Muscle layer of colon (tissue), 2 donors: ENCODE data around the gene PUM1.
"Not testable (repeated sequence)": the region's sequence is repeated elsewhere in the genome, so short reads cannot be mapped to it uniquely, and the experiment has no call there.

ENCODE experiments used
- H3K27ac ChIP-seq: one replicate; pipeline ENCODE4 v1.7.0; 2013; ENCODE audit warnings: low read depth, mild to moderate bottlenecking, low read length, moderate library complexity
- H3K27me3 ChIP-seq, 2 donors: one replicate each; pipeline ENCODE4 v1.7.0; 2013; ENCODE audit warnings: low read length in 2 of 2, mild to moderate bottlenecking in 2 of 2; ENCODE audit not compliant: insufficient read depth in 2 of 2, control insufficient read depth in 1 of 2
- H3K36me3 ChIP-seq: one replicate; pipeline ENCODE4 v1.7.0; 2013; ENCODE audit warnings: mild to moderate bottlenecking, low read length; ENCODE audit not compliant: insufficient read depth
- H3K4me1 ChIP-seq: one replicate; pipeline ENCODE4 v1.7.0; 2013; ENCODE audit warnings: mild to moderate bottlenecking, low read length; ENCODE audit not compliant: insufficient read depth
- H3K4me3 ChIP-seq, 2 donors: one replicate each; pipeline ENCODE4 v1.7.0; 2013; ENCODE audit warnings: low read length in 2 of 2, low read depth in 1 of 2, mild to moderate bottlenecking in 1 of 2, moderate library complexity in 1 of 2
- H3K9ac ChIP-seq: one replicate; pipeline ENCODE4 v1.7.0; 2013; ENCODE audit warnings: low read length
- H3K9me3 ChIP-seq: one replicate; pipeline ENCODE4 v1.7.0; 2013; ENCODE audit warnings: mild to moderate bottlenecking, low read length
- donor health status: abdominal sarcoma.
- donor health status: Adenocarcinoma of cecum.

The PUM1 gene

GRCh38 chr1:30950053-30950452 is 115.5 kb downstream of the PUM1 start:
- no peaks in the 10 kb centered on the region for H3K27me3 ChIP-seq
- no peak overlapping the region for H3K9ac ChIP-seq
- no peak overlapping the region for H3K4me3 ChIP-seq
- H3K4me1 ChIP-seq: no peaks in the 10 kb centered on the region
- H3K27ac ChIP-seq: no peak overlapping the region
- H3K36me3 ChIP-seq: peaks cover 75% of the 10 kb centered on the region
- H3K9me3 ChIP-seq: no peaks in the 10 kb centered on the region

GRCh38 chr1:30949487-30949838 is 116.1 kb downstream of the PUM1 start:
- not testable (repeated sequence) for H3K4me1 ChIP-seq, H3K9me3 ChIP-seq, H3K9ac ChIP-seq, H3K27ac ChIP-seq, H3K4me3 ChIP-seq, H3K27me3 ChIP-seq
- H3K36me3 ChIP-seq: peaks cover 78% of the 10 kb centered on the region

GRCh38 chr1:30948813-30949486 is 116.6 kb downstream of the PUM1 start:
- H3K27me3 ChIP-seq, H3K9ac ChIP-seq, H3K27ac ChIP-seq, H3K4me3 ChIP-seq, H3K4me1 ChIP-seq, H3K9me3 ChIP-seq: not testable (repeated sequence)
- peaks cover 77% of the 10 kb centered on the region for H3K36me3 ChIP-seq

- Histone ChIP-seq H3K9ac (no peak overlapping the region), H3K27ac (no peak overlapping the region), H3K9me3 (no peaks in the 10 kb centered on the region), H3K27me3 (no peaks in the 10 kb centered on the region), H3K36me3 (peaks cover 77% of the 10 kb centered on the region), H3K4me1 (no peaks in the 10 kb centered on the region), H3K4me3 (no peak overlapping the region)
Measured at GRCh38 chr1:30948278-30948677, 117.2 kb downstream of the PUM1 start.

- Histone ChIP-seq H3K9ac (no peak overlapping the region), H3K9me3 (no peaks in the 10 kb centered on the region), H3K4me3 (no peak overlapping the region), H3K36me3 (peaks cover 76% of the 10 kb centered on the region), H3K27me3 (no peaks in the 10 kb centered on the region), H3K4me1 (no peaks in the 10 kb centered on the region), H3K27ac (no peak overlapping the region)
Measured at GRCh38 chr1:30947212-30947611, 118.3 kb downstream of the PUM1 start.

GRCh38 chr1:30942326-30942963 is 123.1 kb downstream of the PUM1 start:
- Histone ChIP-seq H3K4me3 (no peak overlapping the region), H3K36me3 (peaks cover 66% of the 10 kb centered on the region), H3K9ac (no peak overlapping the region), H3K4me1 (no peaks in the 10 kb centered on the region), H3K27me3 (no peaks in the 10 kb centered on the region), H3K27ac (no peak overlapping the region), H3K9me3 (no peaks in the 10 kb centered on the region)

GRCh38 chr1:30940541-30940940 is 125.0 kb downstream of the PUM1 start:
- H3K9ac ChIP-seq: no peak overlapping the region
- H3K27me3 ChIP-seq: no peaks in the 10 kb centered on the region
- no peak overlapping the region for H3K4me3 ChIP-seq
- no peak overlapping the region for H3K27ac ChIP-seq
- no peaks in the 10 kb centered on the region for H3K4me1 ChIP-seq
- H3K36me3 ChIP-seq: peaks cover 68% of the 10 kb centered on the region
- H3K9me3 ChIP-seq: no peaks in the 10 kb centered on the region

GRCh38 chr1:30936541-30937171 is 128.9 kb downstream of the PUM1 start:
- Histone ChIP-seq H3K4me1 (no peaks in the 10 kb centered on the region), H3K9ac (no peak overlapping the region), H3K9me3 (no peaks in the 10 kb centered on the region), H3K27ac (no peak overlapping the region), H3K36me3 (peaks cover 64% of the 10 kb centered on the region), H3K27me3 (no peaks in the 10 kb centered on the region), H3K4me3 (no peak overlapping the region)

- H3K4me3 ChIP-seq, H3K9me3 ChIP-seq, H3K9ac ChIP-seq, H3K4me1 ChIP-seq, H3K27ac ChIP-seq, H3K27me3 ChIP-seq: not testable (repeated sequence)
- peaks cover 65% of the 10 kb centered on the region for H3K36me3 ChIP-seq
Measured at GRCh38 chr1:30935758-30936157, 129.8 kb downstream of the PUM1 start.

- H3K4me1 ChIP-seq: no peaks in the 10 kb centered on the region
- H3K9me3 ChIP-seq: no peaks in the 10 kb centered on the region
- no peak overlapping the region for H3K4me3 ChIP-seq
- H3K27me3 ChIP-seq: no peaks in the 10 kb centered on the region
- no peak overlapping the region for H3K27ac ChIP-seq
- H3K9ac ChIP-seq: no peak overlapping the region
- peaks cover 56% of the 10 kb centered on the region for H3K36me3 ChIP-seq
Measured at GRCh38 chr1:30934613-30935012, 130.9 kb downstream of the PUM1 start.

GRCh38 chr1:30933874-30934252 is 131.7 kb downstream of the PUM1 start:
- Histone ChIP-seq H3K4me1 (peaks cover 4% of the 10 kb centered on the region), H3K27ac (no peak overlapping the region), H3K9me3 (no peaks in the 10 kb centered on the region), H3K27me3 (no peaks in the 10 kb centered on the region), H3K4me3 (no peak overlapping the region), H3K9ac (no peak overlapping the region), H3K36me3 (peaks cover 52% of the 10 kb centered on the region)
